HG03442 (cell line): ENCODE measurements around the gene SREBF2.
"Not testable (repeated sequence)": the region's sequence is repeated elsewhere in the genome, so short reads cannot be mapped to it uniquely, and the experiment has no call there.

ENCODE experiments used
- ATAC-seq: cut with Tn5 transposase; IDR thresholded peaks from one replicate; pipeline ENCODE4 v1.9.1; 2021; ENCODE audit warnings: mild to moderate bottlenecking, moderate library complexity; ENCODE audit not compliant: unreplicated experiment

Gene SREBF2

GRCh38 chr22:41841085-41841712 lies 8.3 kb downstream of the SREBF2 start:
- no peak for ATAC-seq

- no peak for ATAC-seq
Measured at GRCh38 chr22:41842996-41843970, 10.4 kb downstream of the SREBF2 start.

GRCh38 chr22:41844036-41844435 lies 11.1 kb downstream of the SREBF2 start:
- no peak for ATAC-seq

- no peak for ATAC-seq
Measured at GRCh38 chr22:41844513-41844912, 11.6 kb downstream of the SREBF2 start.

- no peak for ATAC-seq
Measured at GRCh38 chr22:41845380-41846267, 12.7 kb downstream of the SREBF2 start.

- ATAC-seq = no peak
Measured at GRCh38 chr22:41846268-41846987, 13.5 kb downstream of the SREBF2 start.

- no peak for ATAC-seq
Measured at GRCh38 chr22:41847300-41847699, 14.4 kb downstream of the SREBF2 start.

- no peak for ATAC-seq
Measured at GRCh38 chr22:41848468-41848867, 15.6 kb downstream of the SREBF2 start.

- ATAC-seq = no peak
Measured at GRCh38 chr22:41856469-41856868, 23.6 kb downstream of the SREBF2 start.

- no peak for ATAC-seq
Measured at GRCh38 chr22:41857155-41857859, 24.4 kb downstream of the SREBF2 start.

- no peak for ATAC-seq
Measured at GRCh38 chr22:41857860-41858199, 24.9 kb downstream of the SREBF2 start.

GRCh38 chr22:41862160-41862529 lies 29.2 kb downstream of the SREBF2 start:
- peak; percentile 45 for ATAC-seq

- peak; percentile 54 for ATAC-seq
Measured at GRCh38 chr22:41862530-41863266, 29.8 kb downstream of the SREBF2 start.

- ATAC-seq = no peak
Measured at GRCh38 chr22:41863472-41863871, 30.6 kb downstream of the SREBF2 start.

- no peak for ATAC-seq
Measured at GRCh38 chr22:41868556-41868955, 35.7 kb downstream of the SREBF2 start.

GRCh38 chr22:41870081-41870480 lies 37.2 kb downstream of the SREBF2 start:
- not testable (repeated sequence) for ATAC-seq

- ATAC-seq = no peak
Measured at GRCh38 chr22:41870786-41871185, 37.9 kb downstream of the SREBF2 start.

- no peak for ATAC-seq
Measured at GRCh38 chr22:41873391-41873790, 40.5 kb downstream of the SREBF2 start.

GRCh38 chr22:41874090-41874489 lies 41.2 kb downstream of the SREBF2 start:
- no peak for ATAC-seq
